Measurements from ENCODE around the gene WWOX.

WWOX gene

GRCh38 chr16:79097771-79098170, 998.3 kb downstream of the WWOX start:
- Mint-ChIP-seq H3K4me3 (no peak overlapping the region), H3K27ac (no peak overlapping the region), H3K36me3 (no peaks in the 10 kb centered on the region), H3K4me1 (peaks cover 32% of the 10 kb centered on the region), H3K27me3 (no peaks in the 10 kb centered on the region), H3K9me3 (no peaks in the 10 kb centered on the region)

- no peak overlapping the region for H3K27ac Mint-ChIP-seq
- H3K27me3 Mint-ChIP-seq = no peaks in the 10 kb centered on the region
- H3K4me1 Mint-ChIP-seq = peaks cover 22% of the 10 kb centered on the region
- no peak overlapping the region for H3K4me3 Mint-ChIP-seq
- no peaks in the 10 kb centered on the region for H3K9me3 Mint-ChIP-seq
- H3K36me3 Mint-ChIP-seq = no peaks in the 10 kb centered on the region
Measured at GRCh38 chr16:79098907-79099306, 999.5 kb downstream of the WWOX start.

GRCh38 chr16:79099716-79100115, 1000.3 kb downstream of the WWOX start:
- peaks cover 16% of the 10 kb centered on the region for H3K4me1 Mint-ChIP-seq
- H3K36me3 Mint-ChIP-seq = no peaks in the 10 kb centered on the region
- H3K27ac Mint-ChIP-seq = no peak overlapping the region
- no peak overlapping the region for H3K4me3 Mint-ChIP-seq
- no peaks in the 10 kb centered on the region for H3K27me3 Mint-ChIP-seq
- no peaks in the 10 kb centered on the region for H3K9me3 Mint-ChIP-seq

- H3K27me3 Mint-ChIP-seq = no peaks in the 10 kb centered on the region
- H3K36me3 Mint-ChIP-seq = no peaks in the 10 kb centered on the region
- no peaks in the 10 kb centered on the region for H3K9me3 Mint-ChIP-seq
- H3K27ac Mint-ChIP-seq = no peak overlapping the region
- no peak overlapping the region for H3K4me3 Mint-ChIP-seq
- peaks cover 15% of the 10 kb centered on the region for H3K4me1 Mint-ChIP-seq
Measured at GRCh38 chr16:79100447-79100846, 1001.0 kb downstream of the WWOX start.

- H3K27ac Mint-ChIP-seq = no peak overlapping the region
- no peaks in the 10 kb centered on the region for H3K27me3 Mint-ChIP-seq
- no peaks in the 10 kb centered on the region for H3K9me3 Mint-ChIP-seq
- no peak overlapping the region for H3K4me3 Mint-ChIP-seq
- H3K36me3 Mint-ChIP-seq = no peaks in the 10 kb centered on the region
- H3K4me1 Mint-ChIP-seq = peaks cover 12% of the 10 kb centered on the region
Measured at GRCh38 chr16:79101491-79101890, 1002.0 kb downstream of the WWOX start.

GRCh38 chr16:79104567-79104966, 1005.1 kb downstream of the WWOX start:
- H3K4me3 Mint-ChIP-seq = no peak overlapping the region
- no peak overlapping the region for H3K27ac Mint-ChIP-seq
- no peaks in the 10 kb centered on the region for H3K27me3 Mint-ChIP-seq
- no peaks in the 10 kb centered on the region for H3K36me3 Mint-ChIP-seq
- H3K9me3 Mint-ChIP-seq = no peaks in the 10 kb centered on the region
- peaks cover 10% of the 10 kb centered on the region for H3K4me1 Mint-ChIP-seq

- no peak overlapping the region for H3K27ac Mint-ChIP-seq
- H3K9me3 Mint-ChIP-seq = no peaks in the 10 kb centered on the region
- H3K27me3 Mint-ChIP-seq = no peaks in the 10 kb centered on the region
Measured at GRCh38 chr16:79107301-79107700, 1007.8 kb downstream of the WWOX start.

GRCh38 chr16:79109771-79110170, 1010.3 kb downstream of the WWOX start:
- no peak overlapping the region for H3K4me3 Mint-ChIP-seq
- no peaks in the 10 kb centered on the region for H3K36me3 Mint-ChIP-seq
- no peak overlapping the region for H3K27ac Mint-ChIP-seq
- H3K9me3 Mint-ChIP-seq = no peaks in the 10 kb centered on the region
- H3K27me3 Mint-ChIP-seq = no peaks in the 10 kb centered on the region
- H3K4me1 Mint-ChIP-seq = no peaks in the 10 kb centered on the region

More at GRCh38 chr16:79107301-79107700, 1007.8 kb downstream of the WWOX start:
- no peak overlapping the region for H3K4me3 Mint-ChIP-seq
- no peaks in the 10 kb centered on the region for H3K4me1 Mint-ChIP-seq
- no peaks in the 10 kb centered on the region for H3K36me3 Mint-ChIP-seq

GRCh38 chr16:79110242-79110641, 1010.8 kb downstream of the WWOX start:
- Mint-ChIP-seq H3K27ac (no peak overlapping the region), H3K36me3 (no peaks in the 10 kb centered on the region), H3K4me3 (no peak overlapping the region), H3K4me1 (no peaks in the 10 kb centered on the region), H3K27me3 (no peaks in the 10 kb centered on the region), H3K9me3 (no peaks in the 10 kb centered on the region)

GRCh38 chr16:79110953-79111352, 1011.5 kb downstream of the WWOX start:
- Mint-ChIP-seq H3K4me3 (no peak overlapping the region), H3K9me3 (no peaks in the 10 kb centered on the region), H3K36me3 (no peaks in the 10 kb centered on the region), H3K27ac (no peak overlapping the region), H3K4me1 (no peaks in the 10 kb centered on the region), H3K27me3 (no peaks in the 10 kb centered on the region)

GRCh38 chr16:79112462-79112861, 1013.0 kb downstream of the WWOX start:
- Mint-ChIP-seq H3K27me3 (no peaks in the 10 kb centered on the region), H3K4me1 (no peaks in the 10 kb centered on the region), H3K36me3 (peaks cover 2% of the 10 kb centered on the region), H3K4me3 (no peak overlapping the region), H3K9me3 (no peaks in the 10 kb centered on the region), H3K27ac (no peak overlapping the region)

- Mint-ChIP-seq H3K4me1 (no peaks in the 10 kb centered on the region), H3K9me3 (no peaks in the 10 kb centered on the region), H3K27ac (no peak overlapping the region), H3K4me3 (no peak overlapping the region), H3K27me3 (no peaks in the 10 kb centered on the region), H3K36me3 (peaks cover 2% of the 10 kb centered on the region)
Measured at GRCh38 chr16:79113826-79114225, 1014.4 kb downstream of the WWOX start.

GRCh38 chr16:79114759-79115158, 1015.3 kb downstream of the WWOX start:
- no peak overlapping the region for H3K4me3 Mint-ChIP-seq
- H3K27me3 Mint-ChIP-seq = no peaks in the 10 kb centered on the region
- H3K36me3 Mint-ChIP-seq = peaks cover 2% of the 10 kb centered on the region
- no peaks in the 10 kb centered on the region for H3K9me3 Mint-ChIP-seq
- no peak overlapping the region for H3K27ac Mint-ChIP-seq
- H3K4me1 Mint-ChIP-seq = no peaks in the 10 kb centered on the region

- Mint-ChIP-seq H3K27me3 (no peaks in the 10 kb centered on the region), H3K4me3 (no peak overlapping the region), H3K4me1 (no peaks in the 10 kb centered on the region), H3K36me3 (peaks cover 3% of the 10 kb centered on the region), H3K9me3 (no peaks in the 10 kb centered on the region), H3K27ac (no peak overlapping the region)
Measured at GRCh38 chr16:79121906-79122305, 1022.5 kb downstream of the WWOX start.

GRCh38 chr16:79122343-79122742, 1022.9 kb downstream of the WWOX start:
- Mint-ChIP-seq H3K27ac (no peak overlapping the region), H3K36me3 (peaks cover 3% of the 10 kb centered on the region), H3K9me3 (no peaks in the 10 kb centered on the region), H3K4me1 (no peaks in the 10 kb centered on the region), H3K27me3 (no peaks in the 10 kb centered on the region), H3K4me3 (no peak overlapping the region)

GRCh38 chr16:79124016-79124756, 1024.7 kb downstream of the WWOX start:
- H3K4me1 Mint-ChIP-seq = no peaks in the 10 kb centered on the region
- H3K36me3 Mint-ChIP-seq = peaks cover 3% of the 10 kb centered on the region
- H3K27ac Mint-ChIP-seq = no peak overlapping the region
- H3K27me3 Mint-ChIP-seq = no peaks in the 10 kb centered on the region
- H3K4me3 Mint-ChIP-seq = no peak overlapping the region
- H3K9me3 Mint-ChIP-seq = no peaks in the 10 kb centered on the region

GRCh38 chr16:79127766-79128165, 1028.3 kb downstream of the WWOX start:
- Mint-ChIP-seq H3K9me3 (no peaks in the 10 kb centered on the region), H3K4me3 (no peak overlapping the region), H3K27ac (no peak overlapping the region), H3K4me1 (no peaks in the 10 kb centered on the region), H3K36me3 (no peaks in the 10 kb centered on the region), H3K27me3 (no peaks in the 10 kb centered on the region)

All from activated naive CD4-positive, alpha-beta T cell treated with anti-CD3 and anti-CD28 coated beads, Interleukin-2, amount 50 U/mL, for 24 hours (primary cell).